ENCODE results near the gene FGF13. TPM values are rescaled to one million over a fixed set of nuclear protein-coding genes. Genes with fewer than 3 reads are reported as not detected.

The FGF13 gene
- total RNA-seq, 3 donors from 2014 or later, result 7.9 to 18.1 (median 13.1) TPM

- DNase-seq (ENCODE audit: low spot score in 2 of 2), result no peak
- H3K36me3 ChIP-seq, result no peaks in the 10 kb centered on the region
- no peak overlapping the region for H3K27ac ChIP-seq
- no peaks in the 10 kb centered on the region for H3K4me1 ChIP-seq
- no peak overlapping the region for H3K4me3 ChIP-seq
- intact Hi-C loops (cut with DNase I; ENCODE audit: low total_unique reads), result no loop called here
- TF ChIP-seq POLR2AphosphoS5 (IDR thresholded peaks at IDR 0.05) (no peak), POLR2A (IDR thresholded peaks at IDR 0.05) (no peak)
- no peaks in the 10 kb centered on the region for H3K9me3 ChIP-seq
- peaks cover 0 to 27% of the 10 kb centered on the region in 2 donors for H3K27me3 ChIP-seq
Measured at GRCh38 chrX:138704596-138704995, 6.9 kb downstream of the FGF13 start.

- no peak overlapping the region for H3K4me3 ChIP-seq
- no peaks in the 10 kb centered on the region for H3K36me3 ChIP-seq
- H3K27ac ChIP-seq, result no peak overlapping the region
Measured at GRCh38 chrX:138704101-138704500, 7.4 kb downstream of the FGF13 start.

GRCh38 chrX:138692591-138692990 lies 18.9 kb downstream of the FGF13 start:
- Histone ChIP-seq H3K27me3 (peaks cover 0 to 22% of the 10 kb centered on the region in 2 donors), H3K9me3 (no peaks in the 10 kb centered on the region), H3K36me3 (no peaks in the 10 kb centered on the region), H3K4me1 (no peaks in the 10 kb centered on the region), H3K27ac (no peak overlapping the region), H3K4me3 (no peak overlapping the region)
- no peak for DNase-seq (ENCODE audit: low spot score in 2 of 2)
- TF ChIP-seq CTCF (IDR thresholded peaks at IDR 0.05) (no peak), POLR2A (IDR thresholded peaks at IDR 0.05) (no peak), POLR2AphosphoS5 (IDR thresholded peaks at IDR 0.05) (no peak)
- intact Hi-C loops (cut with DNase I; ENCODE audit: low total_unique reads), result no loop called here

More at GRCh38 chrX:138704101-138704500, 7.4 kb downstream of the FGF13 start:
- no peak for DNase-seq (ENCODE audit: low spot score in 2 of 2)
- TF ChIP-seq POLR2AphosphoS5 (IDR thresholded peaks at IDR 0.05) (no peak), POLR2A (IDR thresholded peaks at IDR 0.05) (no peak), CTCF (IDR thresholded peaks at IDR 0.05) (no peak)
- H3K4me1 ChIP-seq, result no peaks in the 10 kb centered on the region
- H3K27me3 ChIP-seq, result peaks cover 0 to 26% of the 10 kb centered on the region in 2 donors
- H3K9me3 ChIP-seq, result no peaks in the 10 kb centered on the region
- intact Hi-C loops (cut with DNase I; ENCODE audit: low total_unique reads), result no loop called here

GRCh38 chrX:138691186-138691585 lies 20.3 kb downstream of the FGF13 start:
- Histone ChIP-seq H3K36me3 (no peaks in the 10 kb centered on the region), H3K27ac (peak overlapping the region; percentile 7 to 42), H3K4me1 (no peaks in the 10 kb centered on the region), H3K4me3 (no peak overlapping the region), H3K27me3 (peaks cover 0 to 20% of the 10 kb centered on the region in 2 donors), H3K9me3 (no peaks in the 10 kb centered on the region)
- no peak for TF ChIP-seq CTCF (IDR thresholded peaks at IDR 0.05)
- intact Hi-C loops (cut with DNase I; ENCODE audit: low total_unique reads), result no loop called here
- no peak for DNase-seq (ENCODE audit: low spot score in 2 of 2)

- DNase-seq (ENCODE audit: low spot score in 2 of 2), result no peak
- peak overlapping the region in 1 of 2 donors; percentile 7 for H3K27ac ChIP-seq
- TF ChIP-seq CTCF (IDR thresholded peaks at IDR 0.05) (no peak), POLR2A (IDR thresholded peaks at IDR 0.05) (no peak), POLR2AphosphoS5 (IDR thresholded peaks at IDR 0.05) (no peak)
- H3K4me1 ChIP-seq, result no peaks in the 10 kb centered on the region
- no peaks in the 10 kb centered on the region for H3K36me3 ChIP-seq
- peaks cover 0 to 14% of the 10 kb centered on the region in 2 donors for H3K27me3 ChIP-seq
- H3K4me3 ChIP-seq, result no peak overlapping the region
- no peaks in the 10 kb centered on the region for H3K9me3 ChIP-seq
- intact Hi-C loops (cut with DNase I; ENCODE audit: low total_unique reads), result no loop called here
Measured at GRCh38 chrX:138690591-138690990, 20.9 kb downstream of the FGF13 start.

- intact Hi-C loops (cut with DNase I; ENCODE audit: low total_unique reads), result no loop called here
- no peaks in the 10 kb centered on the region for H3K4me1 ChIP-seq
- no peak overlapping the region for H3K27ac ChIP-seq
- H3K27me3 ChIP-seq, result peaks cover 0 to 11% of the 10 kb centered on the region in 2 donors
- no peak for DNase-seq (ENCODE audit: low spot score in 2 of 2)
- no peak overlapping the region for H3K4me3 ChIP-seq
- no peaks in the 10 kb centered on the region for H3K9me3 ChIP-seq
- TF ChIP-seq CTCF (IDR thresholded peaks at IDR 0.05) (no peak), POLR2A (IDR thresholded peaks at IDR 0.05) (no peak), POLR2AphosphoS5 (IDR thresholded peaks at IDR 0.05) (no peak)
- H3K36me3 ChIP-seq, result no peaks in the 10 kb centered on the region
Measured at GRCh38 chrX:138683600-138683999, 27.9 kb downstream of the FGF13 start.

Measured in breast epithelium (tissue), 4 donors.